ENCODE data around the gene PRTFDC1.

The PRTFDC1 gene

GRCh38 chr10:24884793-24885192, 67.6 kb downstream of the PRTFDC1 start:
- Histone ChIP-seq H3K9ac (ENCODE audit: low read length) (no peak overlapping the region), H3K4me1 (ENCODE audit: low read length) (no peaks in the 10 kb centered on the region), H2AFZ (ENCODE audit: low read length) (no peak overlapping the region), H3K9me3 (replicated peaks; ENCODE audit: insufficient read depth, low read length) (no peaks in the 10 kb centered on the region), H3K4me3 (ENCODE audit: low read length) (no peak overlapping the region), H3K27ac (ENCODE audit: low read length) (no peak overlapping the region), H3K9me2 (replicated peaks; ENCODE audit: insufficient read depth, low read length) (no peaks in the 10 kb centered on the region), H3K4me2 (ENCODE audit: low read depth, low read length) (no peak overlapping the region), H3K36me3 (replicated peaks; ENCODE audit: insufficient read depth, low read length) (no peaks in the 10 kb centered on the region), H4K20me1 (ENCODE audit: insufficient read depth, low read length) (no peaks in the 10 kb centered on the region), H3F3A (ENCODE audit: insufficient read depth, low read length) (no peaks in the 10 kb centered on the region), H3K79me2 (ENCODE audit: low read length) (no peaks in the 10 kb centered on the region), H3K27me3 (replicated peaks; ENCODE audit: insufficient read depth, low read length) (no peaks in the 10 kb centered on the region)
- TF ChIP-seq CTCF (IDR thresholded peaks at IDR 0.05; ENCODE audit: low read length) (no peak), EZH2 (optimal IDR thresholded peaks at IDR 0.05; ENCODE audit: low read depth, low read length) (no peak), EZH2phosphoT487 (IDR thresholded peaks at IDR 0.05; ENCODE audit: low read length) (no peak)
- no peak for DNase-seq

- no peaks in the 10 kb centered on the region for H3K9me2 ChIP-seq (replicated peaks; ENCODE audit: insufficient read depth, low read length)
- H3K36me3 ChIP-seq (replicated peaks; ENCODE audit: insufficient read depth, low read length), result no peaks in the 10 kb centered on the region
- no peak overlapping the region for H2AFZ ChIP-seq (ENCODE audit: low read length)
- no peak for TF ChIP-seq EZH2phosphoT487 (IDR thresholded peaks at IDR 0.05; ENCODE audit: low read length)
- no peak for TF ChIP-seq CTCF (IDR thresholded peaks at IDR 0.05; ENCODE audit: low read length)
- no peak for TF ChIP-seq EZH2 (optimal IDR thresholded peaks at IDR 0.05; ENCODE audit: low read depth, low read length)
- no peaks in the 10 kb centered on the region for H3K4me1 ChIP-seq (ENCODE audit: low read length)
- no peaks in the 10 kb centered on the region for H3F3A ChIP-seq (ENCODE audit: insufficient read depth, low read length)
- no peak for DNase-seq
- H3K4me3 ChIP-seq (ENCODE audit: low read length), result no peak overlapping the region
- H3K27ac ChIP-seq (ENCODE audit: low read length), result no peak overlapping the region
- no peak overlapping the region for H3K4me2 ChIP-seq (ENCODE audit: low read depth, low read length)
- no peak overlapping the region for H3K9ac ChIP-seq (ENCODE audit: low read length)
- no peaks in the 10 kb centered on the region for H4K20me1 ChIP-seq (ENCODE audit: insufficient read depth, low read length)
- H3K27me3 ChIP-seq (replicated peaks; ENCODE audit: insufficient read depth, low read length), result no peaks in the 10 kb centered on the region
- no peaks in the 10 kb centered on the region for H3K79me2 ChIP-seq (ENCODE audit: low read length)
- no peaks in the 10 kb centered on the region for H3K9me3 ChIP-seq (replicated peaks; ENCODE audit: insufficient read depth, low read length)
These were observed 68.1 kb downstream of the PRTFDC1 start for GRCh38 chr10:24884316-24884715.

DNA sequence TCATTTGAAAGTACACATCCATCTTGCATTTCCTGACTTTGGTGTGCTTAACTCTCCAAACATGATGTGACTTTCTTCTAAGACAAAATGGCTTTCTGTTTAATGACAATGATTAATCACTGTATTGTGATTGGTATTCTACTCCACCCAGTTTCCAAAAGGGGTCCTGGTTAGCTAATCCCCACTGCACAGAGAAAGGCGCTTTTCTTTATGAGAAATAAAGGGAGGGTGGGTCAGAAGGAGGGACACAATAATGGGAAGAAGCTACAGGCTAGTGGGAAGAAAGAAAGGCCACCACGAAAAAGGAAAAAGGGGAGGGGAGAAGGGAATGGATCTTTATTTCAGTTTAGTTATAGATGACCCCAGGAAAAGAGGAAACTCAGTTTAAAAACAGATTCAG, 69.2 kb downstream of the PRTFDC1 start:
- Histone ChIP-seq H3K9me3 (replicated peaks; ENCODE audit: insufficient read depth, low read length) (no peaks in the 10 kb centered on the region), H3K4me3 (ENCODE audit: low read length) (no peak overlapping the region), H3K9ac (ENCODE audit: low read length) (no peak overlapping the region), H3K4me2 (ENCODE audit: low read depth, low read length) (no peak overlapping the region), H2AFZ (ENCODE audit: low read length) (no peak overlapping the region), H4K20me1 (ENCODE audit: insufficient read depth, low read length) (no peaks in the 10 kb centered on the region), H3K36me3 (replicated peaks; ENCODE audit: insufficient read depth, low read length) (no peaks in the 10 kb centered on the region), H3K9me2 (replicated peaks; ENCODE audit: insufficient read depth, low read length) (no peaks in the 10 kb centered on the region), H3K79me2 (ENCODE audit: low read length) (no peaks in the 10 kb centered on the region), H3K27me3 (replicated peaks; ENCODE audit: insufficient read depth, low read length) (no peaks in the 10 kb centered on the region), H3F3A (ENCODE audit: insufficient read depth, low read length) (no peaks in the 10 kb centered on the region), H3K4me1 (ENCODE audit: low read length) (no peaks in the 10 kb centered on the region), H3K27ac (ENCODE audit: low read length) (no peak overlapping the region)
- TF ChIP-seq EZH2phosphoT487 (IDR thresholded peaks at IDR 0.05; ENCODE audit: low read length) (no peak), EZH2 (optimal IDR thresholded peaks at IDR 0.05; ENCODE audit: low read depth, low read length) (no peak), CTCF (IDR thresholded peaks at IDR 0.05; ENCODE audit: low read length) (no peak)
- DNase-seq, result no peak
